K562 (cell line): Measurements from ENCODE around the gene PLEK2. TPM values are rescaled to one million over a fixed set of nuclear protein-coding genes. Genes with fewer than 3 reads are reported as not detected.

ENCODE experiments used
- BACH1 ChIP-seq: fragments of 200-800 bp; sonication (Bioruptor generic); IDR thresholded peaks from 2 replicates; pipeline ENCODE4 v1.6.1; 2016; ENCODE audit warnings: missing genetic modification characterization, missing compliant biosample characterization
- BRD9 ChIP-seq: fragments of 450-650 bp; IDR thresholded peaks from 2 replicates; pipeline ENCODE4 v1.6.1; 2018; ENCODE audit warnings: low read depth; ENCODE audit not compliant: partially characterized antibody
- C11orf30 ChIP-seq: fragments of 450-650 bp; IDR thresholded peaks from 2 replicates; pipeline ENCODE4 v1.6.1; 2016; ENCODE audit warnings: low read depth, mild to moderate bottlenecking
- CBFA2T2 ChIP-seq: fragments of 450-650 bp; conservative IDR thresholded peaks from 2 replicates; pipeline ENCODE4 v1.6.1; 2017; ENCODE audit warnings: mild to moderate bottlenecking
- DACH1 ChIP-seq: fragments of 450-650 bp; IDR thresholded peaks from 2 replicates; pipeline ENCODE4 v1.6.1; 2018; ENCODE audit not compliant: partially characterized antibody
- E2F8 ChIP-seq: fragments of 450-650 bp; IDR thresholded peaks from 2 replicates; pipeline ENCODE4 v1.7.1; 2018; ENCODE audit warnings: mild to moderate bottlenecking, low read depth; ENCODE audit not compliant: partially characterized antibody
- FOSL1 ChIP-seq: fragments of 200-800 bp; sonication (Bioruptor generic); conservative IDR thresholded peaks from 2 replicates; pipeline ENCODE4 v1.6.1; 2016; ENCODE audit warnings: missing genetic modification characterization, missing compliant biosample characterization
- FOXA3 ChIP-seq, 2 experiments: fragments of 450-650 bp in 1 of 2; sonication (generic) in 1 of 2; formaldehyde crosslinking; IDR thresholded peaks in 1 of 2; conservative IDR thresholded peaks in 1 of 2; 2 replicates each; pipeline versions ENCODE4 v1.4.0 to v1.8.0; 2020 to 2022; ENCODE audit warnings: mild to moderate bottlenecking in 2 of 2, missing genetic modification reagents in 1 of 2
- FOXK2 ChIP-seq, 2 experiments: fragments of 450-650 bp; IDR thresholded peaks in 1 of 2; conservative IDR thresholded peaks in 1 of 2; 2 replicates each; pipeline ENCODE4 v1.6.1; 2016; ENCODE audit warnings: low read depth in 2 of 2, mild to moderate bottlenecking in 1 of 2
- HDAC1 ChIP-seq, 2 experiments: fragments of 450-650 bp; IDR thresholded peaks; 2 replicates each; pipeline ENCODE4 v1.6.1; 2016 to 2017; ENCODE audit warnings: inconsistent platforms in 1 of 2, mild to moderate bottlenecking in 1 of 2, moderate library complexity in 1 of 2
- HNRNPLL ChIP-seq: fragments of 200-400 bp; formaldehyde crosslinking; IDR thresholded peaks from 2 replicates; pipeline ENCODE4 v1.6.1; 2017; ENCODE audit warnings: low read length, low read depth, mild to moderate bottlenecking; ENCODE audit not compliant: poor library complexity, severe bottlenecking
- MXD1 ChIP-seq: fragments of 250-450 bp; sonication (Bioruptor Pico); IDR thresholded peaks from 2 replicates; pipeline ENCODE4 v1.8.0; 2021; ENCODE audit warnings: borderline replicate concordance, mild to moderate bottlenecking, moderate library complexity; ENCODE audit not compliant: poor library complexity, severe bottlenecking
- NELFE ChIP-seq: IDR thresholded peaks from 2 replicates; pipeline ENCODE4 v1.6.1; 2011; ENCODE audit warnings: mild to moderate bottlenecking; ENCODE audit not compliant: insufficient read depth, insufficient read length
- NR2C2 ChIP-seq, 2 experiments: fragments of 200-800 bp in 1 of 2; sonication (Bioruptor generic) in 1 of 2; sonication (generic) in 1 of 2; formaldehyde crosslinking in 1 of 2; IDR thresholded peaks; 2 replicates each; pipeline versions ENCODE4 v1.6.1 to v1.8.0; 2016 to 2022; ENCODE audit warnings: mild to moderate bottlenecking in 1 of 2, missing compliant biosample characterization in 1 of 2, missing genetic modification characterization in 1 of 2, missing genetic modification reagents in 1 of 2
- TRIM24 ChIP-seq, 2 experiments: fragments of 450-650 bp; IDR thresholded peaks; 2 replicates each; pipeline ENCODE4 v1.6.1; 2016
- YY1 ChIP-seq, 3 experiments: IDR thresholded peaks; 2 replicates each; pipeline ENCODE4 v1.6.1; 2011; ENCODE audit warnings: low read length in 2 of 3, mild to moderate bottlenecking in 2 of 3, moderate library complexity in 2 of 3, borderline replicate concordance in 1 of 3, control low read depth in 1 of 3, low read depth in 1 of 3; ENCODE audit not compliant: insufficient read depth in 3 of 3, insufficient replicate concordance in 2 of 3, control insufficient read depth in 1 of 3, insufficient read length in 1 of 3; ENCODE audit errors: extremely low read depth in 1 of 3
- ZNF263 ChIP-seq: sonication (generic); formaldehyde crosslinking; IDR thresholded peaks from 2 replicates; pipeline ENCODE4 v1.8.0; 2022; ENCODE audit warnings: mild to moderate bottlenecking, missing genetic modification reagents, borderline replicate concordance
- ZNF274 ChIP-seq: IDR thresholded peaks from 2 replicates; pipeline ENCODE4 v1.6.1; 2011; ENCODE audit warnings: low read depth, mild to moderate bottlenecking, low read length, moderate library complexity, borderline replicate concordance
- ZNF316 ChIP-seq: fragments of 450-650 bp; IDR thresholded peaks from 2 replicates; pipeline ENCODE4 v1.6.1; 2016
- ZNF79 ChIP-seq: fragments of 250-450 bp; sonication (Bioruptor Pico); IDR thresholded peaks from 2 replicates; pipeline ENCODE4 v1.4.0; 2020; ENCODE audit warnings: low read depth, mild to moderate bottlenecking, moderate library complexity
- polyA plus RNA-seq, 8 experiments: library from polyadenylated mRNA; depleted of rRNA in 4 of 8; stranded (reverse) in 5 of 8; unstranded in 3 of 8; fragments of >200 nt; fragmentation: Nextera tagmentation in 2 of 8; fragmentation: Illumina TruSeq in 1 of 8; extraction: Ambion mirVana in 2 of 8; extraction: Trizol in 1 of 8; gene quantifications; 2 replicates each; pipeline versions ENCODE4 v1.2.1 to v1.2.3, GENCODE V29; 2011 to 2014; ENCODE audit warnings: inconsistent platforms in 1 of 8, missing spikeins in 1 of 8
- total RNA-seq, 7 experiments: library from RNA; depleted of rRNA in 6 of 7; stranded (reverse); fragments of >200 nt in 6 of 7; fragmentation: Illumina TruSeq in 2 of 7; extraction: Trizol in 2 of 7; gene quantifications; 2 replicates each; pipeline versions ENCODE4 v1.2.1 to v1.2.3, GENCODE V29; 2011 to 2021; ENCODE audit warnings: low replicate concordance in 1 of 7

The PLEK2 gene
- total and polyA plus RNA-seq, 9 of the 15 experiments (the other 6 are each of a cell fraction or from before 2014, with no cell fraction given), result not detected

GRCh38 chr14:67413806-67414769 lies 2.1 kb upstream of the PLEK2 start (continued):
- no peak for TF ChIP-seq E2F8
- no peak for TF ChIP-seq ZNF274
- TF ChIP-seq NELFE, result no peak
- TF ChIP-seq YY1 (IDR thresholded peaks at IDR 0.05; ENCODE audit: borderline replicate concordance in 1 of 3, control insufficient read depth in 1 of 3, extremely low read depth in 1 of 3, insufficient read depth in 3 of 3, insufficient read length in 1 of 3, insufficient replicate concordance in 2 of 3, low read depth in 1 of 3, low read length in 2 of 3), result peak in 1 of 3 experiments; percentile 12
- TF ChIP-seq FOXA3 (CRISPR knock-in tag; conservative IDR thresholded peaks at IDR 0.05 in 1 of 2, IDR thresholded peaks at IDR 0.05 in 1 of 2), result 0 out of 4 replicates have a peak, but pooled peaks of 1 of the 2 experiments have one; percentile 48
- TF ChIP-seq C11orf30, result peak; percentile 80
- TF ChIP-seq HDAC1 (IDR thresholded peaks at IDR 0.05), result peak in 1 of 2 experiments; percentile 26; a peak in 1 of 4 replicates
- peak; percentile 96 for TF ChIP-seq ZNF79 (CRISPR knock-in tag)
- TF ChIP-seq NR2C2 (CRISPR knock-in tag; IDR thresholded peaks at IDR 0.05), result no peak
- TF ChIP-seq NR2C2 (tag; IDR thresholded peaks at IDR 0.05), result no peak
- peak; percentile 75 for TF ChIP-seq ZNF316
- peak; percentile 97 for TF ChIP-seq FOSL1 (tag)
- TF ChIP-seq CBFA2T2, result no peak
- no peak for TF ChIP-seq BRD9
- 0 out of 4 replicates have a peak, but pooled peaks of 1 of the 2 experiments have one; percentile 18 for TF ChIP-seq TRIM24 (IDR thresholded peaks at IDR 0.05)
- TF ChIP-seq FOXK2 (conservative IDR thresholded peaks at IDR 0.05 in 1 of 2, IDR thresholded peaks at IDR 0.05 in 1 of 2; ENCODE audit: low read depth in 2 of 2), result peak; percentile 20 to 57; a peak in 2 of 4 replicates
- TF ChIP-seq DACH1, result peak; percentile 63
- TF ChIP-seq BACH1 (tag), result no peak
- TF ChIP-seq ZNF263 (CRISPR knock-in tag), result no peak
- TF ChIP-seq MXD1 (CRISPR knock-in tag), result no peak
- TF ChIP-seq HNRNPLL, result no peak
